ENCODE data around the gene ADIPOR2. TPM values are rescaled to one million over a fixed set of nuclear protein-coding genes. Genes with fewer than 3 reads are reported as not detected.

Gene ADIPOR2
- polyA plus RNA-seq (2014; cell fraction: cytosol; rRNA removed): 38.2 and 38.4 TPM in 2 replicates
- polyA plus RNA-seq (2014; cell fraction: nucleus; rRNA removed): 37.5 and 38.7 TPM in 2 replicates

DNA sequence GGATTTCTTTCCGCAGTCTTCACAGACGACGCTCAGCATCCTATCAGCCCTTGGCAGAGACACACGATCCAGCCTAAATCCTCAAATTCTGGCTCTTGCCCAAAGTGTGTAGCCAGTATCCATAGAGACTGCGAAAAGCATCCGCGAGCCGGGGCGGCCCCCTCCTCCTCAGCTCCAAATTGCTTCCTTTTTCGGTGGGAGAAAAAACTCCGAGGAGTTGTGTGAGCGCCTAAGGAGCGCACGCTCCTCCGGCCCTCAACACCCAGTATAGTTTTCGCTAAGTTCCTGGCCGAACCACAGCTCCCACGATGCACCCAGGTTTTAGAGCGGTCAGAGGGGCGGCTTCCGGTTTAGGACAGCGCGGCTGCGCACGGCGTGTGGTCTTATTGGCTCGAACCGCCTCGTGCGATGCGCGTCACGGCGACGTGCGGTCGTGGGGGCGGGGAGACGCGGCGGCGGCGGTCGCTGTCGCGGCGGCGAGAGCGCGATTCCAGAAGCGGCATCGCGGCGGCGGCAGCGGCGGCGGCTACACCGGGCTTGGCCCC lies at the start of gene ADIPOR2:
ADIPOR2 (plus strand) TSS at position 493 of the 545 bp plus-strand sequence. CDS start 63,274 bp downstream, outside the sequence.
- DNase-seq (ENCODE audit: low spot score): peak; percentile 98

- DNase-seq (ENCODE audit: low spot score): no peak
Observed at GRCh38 chr12:1642513-1642912, 48.4 kb upstream of the ADIPOR2 start.

DNA sequence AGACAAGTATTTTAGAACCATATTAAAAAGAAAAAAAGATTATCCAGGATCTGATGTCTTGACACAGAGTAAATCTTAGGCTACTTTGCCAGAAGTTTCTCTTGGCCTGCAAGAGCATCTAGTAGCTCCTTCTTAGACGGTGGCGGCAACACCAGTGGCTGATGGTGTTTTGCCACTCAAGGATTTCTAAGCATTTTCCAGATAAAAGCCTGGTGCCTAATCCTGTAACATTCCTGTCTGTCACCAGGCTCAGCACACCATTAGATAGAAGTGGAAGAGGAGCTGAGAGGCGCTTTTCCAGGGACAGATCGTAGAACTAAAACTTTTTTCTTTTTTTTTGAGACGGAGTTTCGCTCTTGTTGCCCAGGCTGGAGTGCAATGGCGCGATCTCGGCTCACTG lies 47.8 kb upstream of the ADIPOR2 start:
- DNase-seq (ENCODE audit: low spot score): no peak

GRCh38 chr12:1643905-1644533 lies 46.9 kb upstream of the ADIPOR2 start:
- DNase-seq (ENCODE audit: low spot score): peak; percentile 39

DNA sequence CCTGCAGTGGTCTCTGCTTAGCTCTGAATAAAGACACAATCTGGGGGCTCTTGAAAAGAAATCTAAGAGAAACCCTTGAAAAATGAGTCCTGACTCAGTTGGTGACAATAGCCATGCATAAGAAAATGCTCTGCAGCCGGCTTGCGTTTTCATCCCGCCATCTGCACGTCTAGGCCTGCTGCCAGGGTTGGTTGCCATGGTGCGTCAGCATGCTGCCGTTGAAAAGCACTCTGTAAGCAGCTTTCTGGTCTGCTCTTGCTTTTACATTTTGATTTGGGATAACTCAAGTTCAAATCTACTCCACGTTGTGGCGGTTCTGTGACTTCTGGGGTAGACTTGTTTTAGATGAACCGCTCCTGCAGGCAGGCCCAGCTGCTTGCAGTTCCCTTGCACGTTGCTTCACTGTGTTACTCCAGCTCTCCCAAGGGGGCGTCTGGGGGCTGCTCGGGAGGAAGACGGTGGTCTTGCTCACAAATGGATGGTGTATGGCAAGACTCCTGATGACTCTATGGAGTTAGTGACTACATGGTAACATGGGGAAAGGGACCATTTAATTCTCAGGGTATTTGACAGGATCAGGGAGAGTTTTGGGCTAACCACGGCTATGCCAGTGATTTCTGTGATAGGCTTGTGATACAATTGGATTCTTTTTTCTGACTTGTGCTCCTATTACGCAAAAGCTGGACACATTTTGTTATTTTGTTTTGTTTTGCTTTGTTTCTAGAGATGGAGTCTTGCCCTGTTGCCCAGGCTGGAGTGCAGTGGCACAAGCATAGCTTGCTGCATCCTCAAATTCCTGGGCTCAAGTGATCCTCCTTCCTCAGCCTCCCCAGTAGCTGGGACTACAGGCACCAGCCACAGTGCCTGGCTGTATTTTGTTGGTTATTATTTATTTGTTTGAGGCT lies 46.1 kb upstream of the ADIPOR2 start:
- DNase-seq (ENCODE audit: low spot score): peak; percentile 40

DNA sequence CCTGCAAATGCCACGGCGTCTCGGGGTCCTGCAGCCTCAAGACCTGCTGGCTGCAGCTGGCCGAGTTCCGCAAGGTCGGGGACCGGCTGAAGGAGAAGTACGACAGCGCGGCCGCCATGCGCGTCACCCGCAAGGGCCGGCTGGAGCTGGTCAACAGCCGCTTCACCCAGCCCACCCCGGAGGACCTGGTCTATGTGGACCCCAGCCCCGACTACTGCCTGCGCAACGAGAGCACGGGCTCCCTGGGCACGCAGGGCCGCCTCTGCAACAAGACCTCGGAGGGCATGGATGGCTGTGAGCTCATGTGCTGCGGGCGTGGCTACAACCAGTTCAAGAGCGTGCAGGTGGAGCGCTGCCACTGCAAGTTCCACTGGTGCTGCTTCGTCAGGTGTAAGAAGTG lies 45.1 kb upstream of the ADIPOR2 start:
- no peak for DNase-seq (ENCODE audit: low spot score)

- no peak for DNase-seq (ENCODE audit: low spot score)
Observed at GRCh38 chr12:1646569-1647284, 44.1 kb upstream of the ADIPOR2 start.

DNA sequence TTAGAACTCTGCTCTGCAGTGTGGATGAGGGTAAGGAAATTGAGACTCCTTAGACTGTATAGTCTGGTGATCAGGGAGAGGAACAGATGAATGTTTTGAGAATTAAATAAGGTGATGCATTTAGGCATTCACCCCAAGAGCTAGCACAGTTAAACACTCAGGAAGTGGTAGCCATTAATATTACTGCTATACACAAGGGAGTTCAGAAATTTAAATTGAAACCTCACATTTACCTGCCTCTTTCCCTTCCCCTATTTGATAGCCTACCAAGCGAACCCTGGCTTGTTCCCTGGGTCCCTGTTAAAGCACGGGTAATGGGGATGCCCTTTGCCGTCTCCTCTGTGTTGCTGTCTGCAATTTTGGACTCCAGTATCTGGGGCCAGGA lies 43.6 kb upstream of the ADIPOR2 start:
- no peak for DNase-seq (ENCODE audit: low spot score)

- no peak for DNase-seq (ENCODE audit: low spot score)
Observed at GRCh38 chr12:1650260-1650977, 40.5 kb upstream of the ADIPOR2 start.

DNA sequence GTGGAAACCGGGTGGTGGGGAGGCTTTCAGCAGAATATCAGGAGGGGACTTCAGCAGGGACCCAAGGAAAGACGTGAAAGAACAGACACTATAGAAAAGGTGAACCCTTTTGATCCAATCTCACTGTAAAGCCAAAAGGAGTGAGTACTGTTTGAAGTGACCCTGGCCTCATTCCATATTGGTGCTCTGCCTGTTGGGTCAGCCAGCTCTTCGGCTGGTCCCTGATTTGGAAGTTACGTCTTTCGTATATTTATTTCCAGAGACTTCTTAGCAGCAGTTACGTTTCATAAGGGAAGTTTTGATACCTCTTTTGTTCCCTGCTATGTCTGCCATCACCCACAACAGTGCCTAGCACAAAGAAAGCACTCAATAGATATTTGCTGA lies 39.9 kb upstream of the ADIPOR2 start:
- DNase-seq (ENCODE audit: low spot score): no peak

- no peak for DNase-seq (ENCODE audit: low spot score)
Observed at GRCh38 chr12:1651946-1652345, 38.9 kb upstream of the ADIPOR2 start.

- no peak for DNase-seq (ENCODE audit: low spot score)
Observed at GRCh38 chr12:1655225-1655788, 35.6 kb upstream of the ADIPOR2 start.

GRCh38 chr12:1656902-1657301 lies 34.0 kb upstream of the ADIPOR2 start:
- peak; percentile 86 for DNase-seq (ENCODE audit: low spot score)

GRCh38 chr12:1657688-1658087 lies 33.2 kb upstream of the ADIPOR2 start:
- DNase-seq (ENCODE audit: low spot score): no peak

DNA sequence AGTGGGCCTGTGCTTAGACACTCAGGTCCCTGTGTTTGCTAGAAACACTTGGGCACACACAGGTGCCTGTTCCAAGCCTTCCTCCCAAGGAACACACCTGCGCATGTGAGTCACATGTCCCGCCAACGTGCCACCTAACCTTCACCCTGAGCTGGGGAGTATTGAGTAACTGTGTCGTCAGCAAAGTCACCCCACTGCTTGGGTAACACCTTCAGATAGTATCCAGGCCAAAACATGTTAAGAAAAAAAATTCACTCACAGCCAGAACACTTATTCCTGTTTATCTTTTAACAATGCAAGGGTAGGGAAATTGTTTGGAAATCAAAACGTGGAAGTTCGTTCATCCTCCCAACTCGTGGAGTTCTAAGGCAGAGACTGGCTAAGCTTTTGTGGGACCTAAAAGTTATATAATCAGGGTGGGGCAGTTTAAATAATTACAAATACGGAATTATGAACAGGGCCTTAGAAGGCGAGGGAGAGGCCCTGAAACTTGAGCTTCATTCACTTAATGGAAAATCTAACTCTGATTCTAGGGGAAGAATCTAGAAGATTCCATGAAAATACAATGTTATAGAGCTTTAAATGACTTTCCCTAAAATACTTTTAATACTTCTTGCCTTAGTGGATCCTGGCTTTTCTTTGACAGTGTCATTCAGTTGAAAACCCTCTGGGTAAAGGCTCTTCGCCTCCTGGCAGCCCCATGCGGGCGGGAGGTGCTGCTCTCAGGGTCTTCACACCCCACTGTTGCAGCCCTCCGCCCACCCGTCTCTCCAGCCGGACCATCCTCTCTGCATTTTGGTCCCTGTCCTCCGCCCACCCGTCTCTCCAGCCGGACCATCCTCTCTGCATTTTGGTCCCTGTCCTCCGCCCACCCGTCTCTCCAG lies 30.3 kb upstream of the ADIPOR2 start:
- DNase-seq (ENCODE audit: low spot score): no peak

DNA sequence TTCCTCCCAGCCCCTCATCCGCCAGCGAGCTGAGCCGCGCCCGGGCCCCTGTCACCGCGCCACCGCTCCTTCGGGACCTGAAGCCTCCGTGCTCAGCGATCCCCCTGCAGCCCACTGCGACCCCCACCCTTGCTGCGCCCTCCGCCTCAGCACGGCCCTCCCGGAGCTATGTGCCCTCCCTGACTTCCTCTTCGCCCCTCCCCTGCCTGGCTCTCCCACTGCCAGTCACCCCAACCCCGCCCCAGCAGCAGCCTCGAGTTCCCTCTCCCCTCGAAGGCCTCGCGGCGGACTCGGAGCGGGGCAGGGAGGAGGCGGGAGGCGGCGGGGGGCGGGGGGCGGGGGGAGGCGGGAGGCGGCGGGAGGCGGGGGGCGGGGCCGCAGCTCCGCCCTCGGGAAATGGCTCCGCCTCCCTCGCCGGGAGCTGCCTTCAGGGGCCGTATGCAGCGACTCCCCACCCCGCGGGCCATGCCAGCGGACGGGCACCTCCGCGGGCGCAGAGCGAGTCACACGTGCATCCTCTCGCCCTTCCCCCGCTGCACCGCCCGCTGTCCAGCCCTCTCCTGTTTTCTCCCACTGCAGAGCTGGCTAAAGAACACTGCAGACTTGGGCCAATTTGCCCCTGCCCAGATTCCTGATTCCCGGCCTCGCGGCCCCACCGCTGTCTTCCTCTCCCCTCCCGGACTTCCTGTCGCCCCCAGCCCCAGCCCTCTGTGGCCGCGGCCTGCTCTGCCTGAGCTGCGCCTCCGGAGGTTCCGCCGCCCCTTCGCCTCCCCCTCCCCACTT lies 29.1 kb upstream of the ADIPOR2 start:
- DNase-seq (ENCODE audit: low spot score): peak; percentile 72

- peak; percentile 66 for DNase-seq (ENCODE audit: low spot score)
Observed at GRCh38 chr12:1662761-1663439, 28.0 kb upstream of the ADIPOR2 start.

DNA sequence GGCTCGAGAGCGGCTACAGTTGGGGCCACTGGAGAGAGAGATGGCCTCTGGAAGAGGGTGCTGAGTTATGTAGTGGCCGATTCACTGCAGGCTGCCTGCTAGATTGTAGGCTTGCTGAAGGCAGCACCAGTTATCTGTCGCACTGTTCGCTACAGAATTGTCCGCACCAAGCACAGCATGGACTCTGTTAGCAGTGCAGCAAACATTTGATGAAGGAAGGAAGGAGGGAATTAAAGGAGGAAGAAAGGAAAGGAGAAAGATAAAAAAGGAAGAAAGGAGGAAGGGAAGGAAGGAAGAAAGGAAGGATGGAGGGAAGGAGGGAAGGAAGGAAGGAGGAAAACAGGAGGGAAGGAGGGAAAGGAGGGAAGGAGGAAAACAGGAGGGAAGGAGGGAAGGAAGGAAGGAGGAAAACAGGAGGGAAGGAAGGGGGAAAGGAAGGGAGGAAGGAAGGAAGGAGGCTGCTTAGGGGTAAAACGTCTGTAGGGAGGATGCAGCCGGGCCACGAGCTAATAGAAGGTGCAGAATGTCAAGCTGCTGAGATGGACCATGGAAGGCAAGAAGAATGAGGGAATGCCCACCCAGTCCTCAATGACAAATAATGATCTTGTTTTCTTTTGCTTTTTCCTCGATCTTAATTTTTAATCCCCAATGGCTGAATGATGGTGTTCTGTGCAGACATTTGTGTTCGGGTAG lies 27.3 kb upstream of the ADIPOR2 start:
- DNase-seq (ENCODE audit: low spot score): no peak
